BE2C (cell line): ENCODE data around the gene COX6A1.

Source experiments
- DNase-seq: peaks from one replicate; pipeline ENCODE4 v3.0.0-alpha.2; 2020
- H3K27me3 ChIP-seq: fragments of 250-450 bp; sonication (Bioruptor Pico); 2 replicates; pipeline ENCODE4 v1.5.1; 2020; ENCODE audit warnings: mild to moderate bottlenecking
- H3K36me3 ChIP-seq: fragments of 250-450 bp; sonication (Bioruptor Pico); 2 replicates; pipeline ENCODE4 v1.5.1; 2020; ENCODE audit warnings: mild to moderate bottlenecking
- H3K4me1 ChIP-seq: fragments of 250-450 bp; sonication (Bioruptor Pico); 2 replicates; pipeline ENCODE4 v1.5.1; 2020
- H3K4me3 ChIP-seq: 2 replicates; pipeline ENCODE4 v1.5.1; 2011; ENCODE audit warnings: low read depth, low read length
- H3K9me3 ChIP-seq: fragments of 250-450 bp; sonication (Bioruptor Pico); 2 replicates; pipeline ENCODE4 v1.5.1; 2020
- TF ChIP-seq, protein P1 (sequence below): IDR thresholded peaks from 2 replicates; pipeline ENCODE4 v1.5.1; 2012; ENCODE audit warnings: mild to moderate bottlenecking, low read depth, low read length

Gene COX6A1

DNA sequence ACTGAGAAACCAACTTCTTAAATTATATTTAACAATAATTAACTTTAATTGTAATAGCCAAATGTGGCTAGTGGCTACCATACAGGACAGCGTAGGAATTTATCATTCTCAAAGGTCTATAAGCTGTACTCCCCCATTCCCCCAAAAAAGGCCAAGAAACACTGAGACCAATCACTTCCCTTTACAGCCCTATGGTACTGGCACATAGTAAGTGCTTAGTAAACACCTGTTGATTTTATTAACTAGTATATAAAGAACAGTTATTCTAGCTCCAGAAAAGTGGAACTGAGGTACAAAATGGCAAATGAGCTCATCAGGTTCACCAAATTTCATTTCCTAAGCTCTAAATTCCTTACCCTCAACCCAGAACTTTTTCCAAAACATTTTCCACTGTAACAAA is 37.7 kb downstream of the COX6A1 start:
- H3K36me3 ChIP-seq = no peaks in the 10 kb centered on the region
- TF ChIP-seq, protein P1, sequence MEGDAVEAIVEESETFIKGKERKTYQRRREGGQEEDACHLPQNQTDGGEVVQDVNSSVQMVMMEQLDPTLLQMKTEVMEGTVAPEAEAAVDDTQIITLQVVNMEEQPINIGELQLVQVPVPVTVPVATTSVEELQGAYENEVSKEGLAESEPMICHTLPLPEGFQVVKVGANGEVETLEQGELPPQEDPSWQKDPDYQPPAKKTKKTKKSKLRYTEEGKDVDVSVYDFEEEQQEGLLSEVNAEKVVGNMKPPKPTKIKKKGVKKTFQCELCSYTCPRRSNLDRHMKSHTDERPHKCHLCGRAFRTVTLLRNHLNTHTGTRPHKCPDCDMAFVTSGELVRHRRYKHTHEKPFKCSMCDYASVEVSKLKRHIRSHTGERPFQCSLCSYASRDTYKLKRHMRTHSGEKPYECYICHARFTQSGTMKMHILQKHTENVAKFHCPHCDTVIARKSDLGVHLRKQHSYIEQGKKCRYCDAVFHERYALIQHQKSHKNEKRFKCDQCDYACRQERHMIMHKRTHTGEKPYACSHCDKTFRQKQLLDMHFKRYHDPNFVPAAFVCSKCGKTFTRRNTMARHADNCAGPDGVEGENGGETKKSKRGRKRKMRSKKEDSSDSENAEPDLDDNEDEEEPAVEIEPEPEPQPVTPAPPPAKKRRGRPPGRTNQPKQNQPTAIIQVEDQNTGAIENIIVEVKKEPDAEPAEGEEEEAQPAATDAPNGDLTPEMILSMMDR = no peak
- H3K4me3 ChIP-seq = no peak overlapping the region
- no peaks in the 10 kb centered on the region; the same call in 1 of the 2 replicates for H3K4me1 ChIP-seq
- no peaks in the 10 kb centered on the region for H3K9me3 ChIP-seq
- H3K27me3 ChIP-seq = no peaks in the 10 kb centered on the region
- no peak for DNase-seq

DNA sequence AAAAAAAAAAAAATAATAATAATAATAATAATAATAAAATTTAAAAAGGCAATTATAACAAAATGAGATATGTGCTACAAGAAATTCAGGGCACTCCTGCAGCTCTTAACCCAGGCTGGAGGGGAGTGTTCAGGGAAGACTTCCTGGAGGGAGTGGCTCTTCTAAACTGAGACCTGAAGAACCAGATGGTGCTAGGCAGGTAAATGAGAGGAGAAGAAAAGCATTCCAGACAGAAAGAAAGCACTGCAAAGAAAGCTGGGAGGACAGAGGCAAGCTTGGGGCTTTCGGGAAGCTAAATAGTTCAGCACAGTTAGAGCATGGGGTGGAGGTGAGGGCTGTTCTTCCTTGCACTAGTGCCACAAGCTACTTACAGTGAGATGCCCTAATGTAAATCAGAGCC is 41.5 kb downstream of the COX6A1 start:
- Histone ChIP-seq H3K9me3 (no peaks in the 10 kb centered on the region), H3K4me3 (no peak overlapping the region), H3K27me3 (no peaks in the 10 kb centered on the region), H3K4me1 (no peaks in the 10 kb centered on the region; the same call in 1 of the 2 replicates), H3K36me3 (peaks cover 4% of the 10 kb centered on the region; the same call in 1 of the 2 replicates)
- TF ChIP-seq, protein P1 = no peak
- no peak for DNase-seq

DNA sequence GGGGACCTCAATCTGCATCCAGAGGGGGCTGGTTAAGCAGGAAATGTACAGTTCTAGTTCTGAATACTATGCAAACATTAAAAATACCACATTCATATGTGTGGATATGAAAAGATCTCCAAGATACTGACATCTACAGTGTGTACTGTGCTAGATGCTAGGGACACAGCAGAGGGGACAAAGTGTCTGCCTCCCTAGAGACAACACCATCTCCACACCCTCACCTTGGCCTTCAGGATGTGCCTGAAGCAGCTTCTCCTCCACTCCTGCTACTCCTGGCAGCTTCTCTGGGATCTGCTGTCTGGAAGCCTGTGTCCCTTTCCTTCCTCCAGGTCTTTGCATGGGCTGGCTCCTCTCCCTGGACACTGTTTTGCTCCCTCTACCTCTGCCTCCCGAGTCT is 42.3 kb downstream of the COX6A1 start:
- no peaks in the 10 kb centered on the region for H3K4me1 ChIP-seq
- peaks cover 4% of the 10 kb centered on the region; the same call in 1 of the 2 replicates for H3K36me3 ChIP-seq
- DNase-seq = no peak
- TF ChIP-seq, protein P1 = no peak
- no peak overlapping the region for H3K4me3 ChIP-seq
- no peaks in the 10 kb centered on the region for H3K27me3 ChIP-seq
- no peaks in the 10 kb centered on the region for H3K9me3 ChIP-seq

DNA sequence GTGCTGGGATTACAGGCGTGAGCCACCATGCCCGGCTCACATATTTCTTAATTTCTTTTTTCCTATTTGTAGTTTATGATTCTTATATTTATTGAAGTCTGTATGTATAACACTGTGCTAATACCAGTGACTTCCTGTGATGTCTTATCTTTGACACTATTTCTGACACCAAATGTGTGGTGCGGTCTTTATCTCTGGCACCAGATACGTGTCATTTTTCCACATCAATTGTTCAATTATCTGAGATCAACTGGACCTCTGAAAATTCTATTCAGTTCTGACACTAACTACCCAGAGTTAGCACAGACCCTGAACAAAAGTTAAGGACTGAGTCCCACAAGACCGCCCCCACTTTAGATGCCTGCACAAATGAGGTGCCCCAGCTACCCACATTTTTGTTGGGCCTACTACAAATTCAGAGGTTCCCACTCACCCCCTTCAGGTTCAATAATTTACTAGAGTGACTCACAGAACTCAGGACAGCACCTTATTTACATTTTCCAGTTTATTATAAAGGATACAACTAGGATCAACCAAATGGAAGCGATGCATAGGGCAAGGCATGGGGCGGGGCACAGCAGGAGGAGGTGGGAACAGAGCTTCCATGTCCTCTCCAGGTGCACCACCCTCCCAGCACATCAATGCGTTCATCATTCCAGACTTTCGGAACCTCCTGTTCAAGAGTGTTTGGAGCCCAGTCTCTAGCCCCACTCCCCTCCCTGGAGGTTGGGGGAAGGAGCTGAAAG is 43.3 kb downstream of the COX6A1 start:
- no peak overlapping the region for H3K4me3 ChIP-seq
- no peak for DNase-seq
- TF ChIP-seq, protein P1 = no peak
- H3K36me3 ChIP-seq = peaks cover 4% of the 10 kb centered on the region; the same call in 1 of the 2 replicates
- no peaks in the 10 kb centered on the region; the same call in 1 of the 2 replicates for H3K4me1 ChIP-seq
- H3K9me3 ChIP-seq = no peaks in the 10 kb centered on the region
- no peaks in the 10 kb centered on the region for H3K27me3 ChIP-seq

DNA sequence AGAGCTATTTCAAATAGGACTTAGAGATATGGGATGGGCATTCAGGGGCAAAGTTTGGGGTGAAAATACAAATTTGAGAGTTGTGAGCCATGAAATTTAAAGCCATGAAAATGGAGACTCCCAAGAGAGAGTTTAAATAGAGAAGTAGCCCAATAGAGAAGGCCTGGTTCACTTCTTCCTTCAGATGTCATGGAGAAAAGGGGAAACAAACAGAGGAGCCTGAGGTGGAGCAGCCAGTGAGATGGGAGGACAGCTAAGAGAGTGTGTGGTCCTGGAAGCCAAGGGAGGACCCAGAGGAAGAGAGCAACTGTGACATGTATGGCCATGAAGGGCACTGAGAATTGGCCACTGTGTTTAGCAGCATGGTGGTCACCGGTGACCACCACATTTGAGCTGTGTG is 45.7 kb downstream of the COX6A1 start:
- Histone ChIP-seq H3K9me3 (no peaks in the 10 kb centered on the region), H3K27me3 (no peaks in the 10 kb centered on the region), H3K36me3 (peaks cover 4% of the 10 kb centered on the region; the same call in 1 of the 2 replicates), H3K4me1 (peaks cover 10% of the 10 kb centered on the region), H3K4me3 (no peak overlapping the region)
- TF ChIP-seq, protein P1 = no peak
- DNase-seq = no peak
